Activated T-cell treated with anti-CD3 and anti-CD28 coated beads, Interleukin-2, amount 50 U/mL, for 24 hours (primary cell): ENCODE measurements around the gene CARTPT.

Experiments
- DNase-seq: peaks from one replicate; pipeline ENCODE4 v3.0.0-alpha.2; 2020
- H3K27ac Mint-ChIP-seq: 2 replicates; pipeline ENCODE4 v1.8.0; 2020; ENCODE audit warnings: mild to moderate bottlenecking, mixed read lengths
- H3K27me3 Mint-ChIP-seq: 2 replicates; pipeline ENCODE4 v1.8.0; 2020; ENCODE audit warnings: mixed read lengths
- H3K36me3 Mint-ChIP-seq: 2 replicates; pipeline ENCODE4 v1.8.0; 2020; ENCODE audit warnings: low read depth, mixed read lengths
- H3K4me1 Mint-ChIP-seq: 2 replicates; pipeline ENCODE4 v1.8.0; 2020; ENCODE audit warnings: low read depth, mixed read lengths
- H3K4me3 Mint-ChIP-seq: 2 replicates; pipeline ENCODE4 v1.8.0; 2020; ENCODE audit warnings: mild to moderate bottlenecking, moderate library complexity, mixed read lengths
- H3K9me3 Mint-ChIP-seq: 2 replicates; pipeline ENCODE4 v1.8.0; 2020; ENCODE audit warnings: mixed read lengths

Gene CARTPT

GRCh38 chr5:71719063-71719964, at the start of gene CARTPT:
CARTPT (plus strand) TSS chr5:71719275; CDS start chr5:71719294, 19 bp downstream.
- DNase-seq, result no peak
- Mint-ChIP-seq H3K9me3 (no peaks in the 10 kb centered on the region), H3K4me3 (no peak within 1 kb of the TSS), H3K4me1 (peaks cover 15% of the 10 kb centered on the region), H3K36me3 (no peaks in the 10 kb centered on the region), H3K27ac (no peak within 1 kb of the TSS), H3K27me3 (peaks cover 84% of the 10 kb centered on the region)

GRCh38 chr5:71677977-71678376, 41.1 kb upstream of the CARTPT start:
- Mint-ChIP-seq H3K27ac (no peak overlapping the region), H3K27me3 (peaks cover 65% of the 10 kb centered on the region), H3K4me3 (no peak overlapping the region), H3K4me1 (no peaks in the 10 kb centered on the region), H3K36me3 (no peaks in the 10 kb centered on the region), H3K9me3 (no peaks in the 10 kb centered on the region)
- no peak for DNase-seq

- H3K27me3 Mint-ChIP-seq, result peaks cover 66% of the 10 kb centered on the region
Measured at GRCh38 chr5:71679714-71680113, 39.4 kb upstream of the CARTPT start.

GRCh38 chr5:71680510-71680909, 38.6 kb upstream of the CARTPT start:
- Mint-ChIP-seq H3K4me1 (no peaks in the 10 kb centered on the region), H3K36me3 (no peaks in the 10 kb centered on the region), H3K27me3 (peaks cover 70% of the 10 kb centered on the region), H3K4me3 (no peak overlapping the region), H3K27ac (no peak overlapping the region), H3K9me3 (peaks cover 11% of the 10 kb centered on the region)
- DNase-seq, result no peak

More at GRCh38 chr5:71679714-71680113, 39.4 kb upstream of the CARTPT start:
- H3K4me3 Mint-ChIP-seq, result no peak overlapping the region
- peaks cover 3% of the 10 kb centered on the region for H3K9me3 Mint-ChIP-seq
- DNase-seq, result no peak
- no peaks in the 10 kb centered on the region for H3K4me1 Mint-ChIP-seq
- H3K27ac Mint-ChIP-seq, result no peak overlapping the region
- H3K36me3 Mint-ChIP-seq, result no peaks in the 10 kb centered on the region

GRCh38 chr5:71681296-71681695, 37.8 kb upstream of the CARTPT start:
- H3K9me3 Mint-ChIP-seq, result peaks cover 12% of the 10 kb centered on the region
- no peaks in the 10 kb centered on the region for H3K36me3 Mint-ChIP-seq
- no peak for DNase-seq
- no peak overlapping the region for H3K27ac Mint-ChIP-seq
- no peak overlapping the region for H3K4me3 Mint-ChIP-seq
- no peaks in the 10 kb centered on the region for H3K4me1 Mint-ChIP-seq
- peaks cover 72% of the 10 kb centered on the region for H3K27me3 Mint-ChIP-seq

GRCh38 chr5:71684309-71684708, 34.8 kb upstream of the CARTPT start:
- H3K27me3 Mint-ChIP-seq, result peaks cover 65% of the 10 kb centered on the region
- no peaks in the 10 kb centered on the region for H3K36me3 Mint-ChIP-seq
- no peak overlapping the region for H3K27ac Mint-ChIP-seq
- no peak for DNase-seq
- no peak overlapping the region for H3K4me3 Mint-ChIP-seq
- peaks cover 12% of the 10 kb centered on the region for H3K9me3 Mint-ChIP-seq
- no peaks in the 10 kb centered on the region for H3K4me1 Mint-ChIP-seq

- peaks cover 4% of the 10 kb centered on the region for H3K27me3 Mint-ChIP-seq
- no peak overlapping the region for H3K4me3 Mint-ChIP-seq
- H3K4me1 Mint-ChIP-seq, result peaks cover 9% of the 10 kb centered on the region
- H3K27ac Mint-ChIP-seq, result no peak overlapping the region
- no peaks in the 10 kb centered on the region for H3K36me3 Mint-ChIP-seq
- no peak for DNase-seq
- peaks cover 5% of the 10 kb centered on the region for H3K9me3 Mint-ChIP-seq
Measured at GRCh38 chr5:71693828-71694427, 25.1 kb upstream of the CARTPT start.

- H3K9me3 Mint-ChIP-seq, result peaks cover 5% of the 10 kb centered on the region
- H3K27me3 Mint-ChIP-seq, result peaks cover 4% of the 10 kb centered on the region
- H3K4me1 Mint-ChIP-seq, result peaks cover 9% of the 10 kb centered on the region
- no peak overlapping the region for H3K27ac Mint-ChIP-seq
- H3K4me3 Mint-ChIP-seq, result no peak overlapping the region
- H3K36me3 Mint-ChIP-seq, result no peaks in the 10 kb centered on the region
- DNase-seq, result no peak
Measured at GRCh38 chr5:71695071-71695470, 24.0 kb upstream of the CARTPT start.

- no peak for DNase-seq
- Mint-ChIP-seq H3K9me3 (peaks cover 5% of the 10 kb centered on the region), H3K27me3 (peaks cover 4% of the 10 kb centered on the region)
Measured at GRCh38 chr5:71695595-71695994, 23.5 kb upstream of the CARTPT start.

GRCh38 chr5:71697967-71698366, 21.1 kb upstream of the CARTPT start:
- Mint-ChIP-seq H3K9me3 (peaks cover 5% of the 10 kb centered on the region), H3K36me3 (no peaks in the 10 kb centered on the region), H3K27me3 (peaks cover 10% of the 10 kb centered on the region), H3K27ac (no peak overlapping the region), H3K4me1 (peaks cover 9% of the 10 kb centered on the region), H3K4me3 (no peak overlapping the region)
- no peak for DNase-seq

More at GRCh38 chr5:71695595-71695994, 23.5 kb upstream of the CARTPT start:
- Mint-ChIP-seq H3K4me1 (peaks cover 9% of the 10 kb centered on the region), H3K36me3 (no peaks in the 10 kb centered on the region), H3K27ac (no peak overlapping the region), H3K4me3 (no peak overlapping the region)

- H3K27ac Mint-ChIP-seq, result no peak overlapping the region
- H3K4me3 Mint-ChIP-seq, result no peak overlapping the region
- H3K9me3 Mint-ChIP-seq, result peaks cover 5% of the 10 kb centered on the region
- peaks cover 9% of the 10 kb centered on the region for H3K4me1 Mint-ChIP-seq
- H3K36me3 Mint-ChIP-seq, result no peaks in the 10 kb centered on the region
- DNase-seq, result no peak
- peaks cover 11% of the 10 kb centered on the region for H3K27me3 Mint-ChIP-seq
Measured at GRCh38 chr5:71699233-71699632, 19.8 kb upstream of the CARTPT start.

GRCh38 chr5:71699751-71700150, 19.3 kb upstream of the CARTPT start:
- Mint-ChIP-seq H3K36me3 (no peaks in the 10 kb centered on the region), H3K27me3 (peaks cover 8% of the 10 kb centered on the region), H3K4me3 (no peak overlapping the region), H3K9me3 (peaks cover 5% of the 10 kb centered on the region), H3K4me1 (peaks cover 8% of the 10 kb centered on the region), H3K27ac (no peak overlapping the region)
- no peak for DNase-seq

GRCh38 chr5:71700803-71701202, 18.3 kb upstream of the CARTPT start:
- peaks cover 5% of the 10 kb centered on the region for H3K9me3 Mint-ChIP-seq
- no peak overlapping the region for H3K4me3 Mint-ChIP-seq
- H3K27me3 Mint-ChIP-seq, result peaks cover 9% of the 10 kb centered on the region
- DNase-seq, result no peak
- H3K36me3 Mint-ChIP-seq, result no peaks in the 10 kb centered on the region
- H3K4me1 Mint-ChIP-seq, result peaks cover 8% of the 10 kb centered on the region
- no peak overlapping the region for H3K27ac Mint-ChIP-seq

GRCh38 chr5:71701407-71701806, 17.7 kb upstream of the CARTPT start:
- H3K9me3 Mint-ChIP-seq, result peaks cover 5% of the 10 kb centered on the region
- no peak overlapping the region for H3K27ac Mint-ChIP-seq
- H3K4me1 Mint-ChIP-seq, result peaks cover 8% of the 10 kb centered on the region
- no peak overlapping the region for H3K4me3 Mint-ChIP-seq
- H3K27me3 Mint-ChIP-seq, result peaks cover 11% of the 10 kb centered on the region
- no peaks in the 10 kb centered on the region for H3K36me3 Mint-ChIP-seq
- DNase-seq, result no peak

- H3K27ac Mint-ChIP-seq, result no peak overlapping the region
- no peak for DNase-seq
- peaks cover 23% of the 10 kb centered on the region for H3K27me3 Mint-ChIP-seq
- H3K4me3 Mint-ChIP-seq, result no peak overlapping the region
- no peaks in the 10 kb centered on the region for H3K9me3 Mint-ChIP-seq
- no peaks in the 10 kb centered on the region for H3K36me3 Mint-ChIP-seq
- H3K4me1 Mint-ChIP-seq, result no peaks in the 10 kb centered on the region
Measured at GRCh38 chr5:71703941-71704340, 15.1 kb upstream of the CARTPT start.
